NCI-H1930 (cell line): ENCODE data around the gene PSORS1C2.
"Not testable (repeated sequence)": the region's sequence is repeated elsewhere in the genome, so short reads cannot be mapped to it uniquely, and the experiment has no call there.

ENCODE experiments used
- DNase-seq, 2 experiments: peaks; one replicate each; lab custom pipeline; 2025; lab: John Stamatoyannopoulos, UW

The PSORS1C2 gene

DNA sequence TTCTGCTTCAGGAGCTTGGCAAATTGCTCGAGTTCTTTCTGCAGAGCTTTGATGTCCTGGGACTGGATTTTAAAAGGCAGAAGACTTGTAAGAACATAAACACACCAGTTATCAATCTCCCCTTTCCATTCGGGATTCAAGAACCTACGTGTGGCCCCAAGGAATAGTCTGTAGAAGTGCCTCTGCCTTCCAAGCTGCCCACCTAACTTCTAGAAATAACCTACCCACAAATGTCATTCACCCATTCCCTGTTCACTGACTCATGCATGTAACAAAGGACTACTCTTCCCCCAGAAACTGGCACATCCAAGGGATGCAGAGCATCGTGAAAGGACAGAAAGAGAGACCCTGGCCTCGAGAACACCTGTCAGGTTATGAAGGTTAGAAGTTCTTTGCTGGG lies 27.1 kb upstream of the PSORS1C2 start:
- DNase-seq, result no peak

GRCh38 chr6:31165064-31165832 lies 26.4 kb upstream of the PSORS1C2 start:
- not testable (repeated sequence) for DNase-seq

DNA sequence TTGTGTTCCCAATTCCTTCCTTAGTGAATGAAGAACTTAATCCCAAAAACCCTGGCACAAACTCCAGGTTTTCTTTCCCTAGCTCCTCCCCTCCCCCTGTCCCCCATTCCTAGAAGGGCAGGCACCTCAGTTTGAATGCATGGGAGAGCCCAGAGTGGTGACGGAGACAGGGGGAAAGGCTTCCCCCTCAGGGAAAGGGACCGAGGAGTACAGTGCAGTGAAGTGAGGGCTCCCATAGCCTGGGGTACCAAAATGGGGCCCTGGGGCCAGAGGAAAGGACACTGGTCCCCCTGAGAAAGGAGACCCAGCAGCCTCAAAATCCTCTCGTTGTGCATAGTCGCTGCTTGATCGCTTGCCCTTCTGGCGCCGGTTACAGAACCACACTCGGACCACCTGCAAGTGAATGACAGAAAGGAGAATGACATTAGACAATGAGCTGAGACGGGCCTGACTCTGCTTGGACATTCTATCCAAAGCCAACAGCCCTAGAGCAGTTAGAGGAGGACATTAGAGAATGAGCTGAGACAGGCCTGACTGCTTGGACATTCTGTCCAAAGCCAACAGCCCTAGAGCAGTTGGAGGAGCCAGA lies 25.7 kb upstream of the PSORS1C2 start:
- not testable (repeated sequence) for DNase-seq

DNA sequence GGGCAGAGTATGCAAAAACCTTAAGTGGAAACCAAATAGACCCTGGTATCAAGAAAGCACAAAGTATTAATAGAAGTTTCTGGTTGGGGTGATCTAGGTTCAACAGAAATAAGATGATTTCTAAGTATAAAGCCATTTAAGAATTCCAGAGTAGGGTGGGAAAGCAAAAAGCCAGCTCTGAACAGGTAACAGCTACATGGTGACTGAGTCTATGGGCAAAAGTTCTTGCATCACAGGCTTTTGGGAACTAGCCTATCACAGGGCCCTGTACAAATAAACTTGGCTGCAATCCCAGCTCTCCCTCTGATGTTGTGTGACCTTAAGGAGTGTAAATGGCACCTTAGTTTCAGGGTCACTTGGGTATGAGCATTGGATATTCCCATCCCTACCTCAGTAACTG lies 25.1 kb upstream of the PSORS1C2 start:
- DNase-seq, result no peak

GRCh38 chr6:31162463-31163165 lies 23.7 kb upstream of the PSORS1C2 start:
- DNase-seq, result no peak

- DNase-seq, result no peak
Observed at GRCh38 chr6:31161216-31162126, 22.6 kb upstream of the PSORS1C2 start.

DNA sequence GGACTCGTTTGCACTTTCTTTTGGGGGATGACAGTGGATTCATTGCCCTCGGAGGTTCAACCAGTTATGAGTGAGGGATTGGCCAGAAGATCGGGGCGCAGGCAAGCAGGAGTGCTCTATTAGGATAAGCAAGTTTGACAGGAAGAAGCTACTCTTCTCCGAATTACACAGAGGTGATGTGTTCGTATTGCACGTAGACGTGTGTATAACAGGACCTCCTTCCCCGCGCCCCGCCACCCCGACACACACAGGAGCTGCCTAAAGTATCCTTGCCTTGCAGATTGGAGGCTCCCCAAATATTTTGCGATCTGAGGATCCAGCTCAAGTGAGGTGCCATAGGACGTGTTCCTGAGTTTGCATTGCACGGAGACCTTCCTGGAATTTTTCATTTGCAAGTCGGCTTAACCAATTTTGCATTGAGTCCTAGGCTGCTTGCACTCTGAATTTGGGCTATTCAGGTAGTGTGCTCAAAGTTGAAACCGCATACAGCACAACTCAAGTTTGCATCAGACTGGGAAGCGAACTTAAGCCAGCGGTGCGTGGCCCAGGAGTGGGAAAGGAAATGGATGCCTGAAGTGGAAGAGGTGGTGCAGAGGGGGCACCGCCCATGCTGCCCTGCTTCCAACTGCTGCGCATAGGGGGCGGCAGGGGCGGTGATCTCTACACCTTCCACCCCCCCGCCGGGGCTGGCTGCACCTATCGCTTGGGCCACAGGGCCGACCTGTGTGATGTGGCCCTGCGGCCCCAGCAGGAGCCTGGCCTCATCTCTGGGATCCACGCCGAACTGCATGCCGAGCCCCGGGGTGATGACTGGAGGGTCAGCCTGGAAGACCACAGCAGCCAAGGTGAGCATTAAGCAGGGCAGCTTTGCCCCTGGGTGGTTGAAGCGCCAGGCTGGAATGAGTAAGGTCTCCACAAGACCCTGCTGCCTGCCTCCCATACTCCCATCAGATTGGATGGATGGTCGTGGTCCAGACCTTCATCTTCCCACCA lies 20.3 kb upstream of the PSORS1C2 start:
- DNase-seq, result no peak

DNA sequence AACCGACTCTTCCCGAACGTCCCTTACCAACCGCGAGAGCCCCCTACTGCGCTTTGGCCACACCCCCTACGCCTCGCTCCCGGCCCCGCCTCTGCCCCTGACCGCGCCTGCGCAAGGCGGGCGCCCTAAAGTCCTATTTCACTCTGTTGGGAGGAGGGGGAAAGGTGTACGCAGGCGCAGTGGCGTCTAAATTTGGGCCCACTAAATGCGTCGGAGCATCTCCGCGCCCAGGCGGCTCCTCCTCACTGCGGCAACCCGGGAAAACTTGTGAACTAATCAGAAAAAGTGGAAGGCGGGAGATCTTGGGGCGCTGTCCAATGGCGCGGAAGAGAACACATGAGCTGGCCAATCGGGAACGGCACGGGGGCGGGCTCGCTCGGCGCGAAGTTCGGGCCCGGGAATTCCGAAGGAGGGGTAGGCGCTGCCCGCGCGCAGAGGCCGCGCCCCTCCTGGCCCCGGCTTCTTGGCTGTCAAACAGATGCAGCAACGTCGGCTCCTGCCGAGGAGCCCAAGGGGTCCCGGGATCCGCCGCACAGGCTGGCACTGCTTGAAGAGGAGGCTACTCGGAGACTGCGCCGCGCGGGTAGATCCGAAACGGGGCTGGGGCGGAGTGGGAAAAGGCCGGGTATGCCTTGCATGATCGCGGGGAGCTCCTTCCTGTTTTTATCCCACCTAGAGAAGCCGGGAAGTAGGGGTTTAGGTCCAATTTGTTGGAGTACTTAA lies 19.4 kb upstream of the PSORS1C2 start, which contains the start of gene TCF19:
TCF19 (plus strand) TSS at position 450 of the 723 bp plus-strand sequence. CDS start 881 bp downstream, outside the sequence.
- peak; percentile 94 to 97 for DNase-seq

DNA sequence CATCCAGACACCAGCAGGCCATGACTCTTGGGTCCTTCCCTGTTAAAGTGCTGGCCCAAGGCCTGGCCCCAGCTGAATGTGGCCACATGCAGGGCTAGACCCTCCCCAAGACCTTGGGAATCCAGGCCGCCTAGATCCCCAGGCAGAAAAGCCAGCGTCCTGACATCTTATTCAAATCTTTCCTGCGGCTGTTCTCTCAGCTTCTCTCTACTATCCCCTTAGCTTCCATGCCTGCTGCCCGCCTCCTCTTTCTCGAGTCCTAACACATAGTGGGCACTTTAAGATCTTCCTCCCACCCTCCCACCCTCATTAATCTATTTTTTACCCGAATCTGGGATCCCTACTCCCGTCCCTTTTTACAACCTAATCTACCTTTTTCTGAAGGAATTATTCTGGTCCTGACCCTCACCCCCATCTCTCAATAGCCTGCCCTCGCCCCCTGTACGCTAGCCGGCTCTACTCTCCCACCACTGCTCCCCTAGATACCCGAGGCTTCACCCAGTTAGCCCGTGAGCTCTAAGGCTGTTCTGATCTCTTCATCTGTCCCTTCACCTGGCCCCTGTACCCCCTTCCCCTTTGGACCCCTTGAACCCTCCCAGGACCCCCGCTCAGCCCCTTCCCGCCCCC lies 18.8 kb upstream of the PSORS1C2 start, which contains the start of gene CCHCR1:
CCHCR1 (minus strand) TSS at position 290 of the 627 bp plus-strand sequence; CDS start at position 88, 202 bp downstream.
- DNase-seq, result no peak

DNA sequence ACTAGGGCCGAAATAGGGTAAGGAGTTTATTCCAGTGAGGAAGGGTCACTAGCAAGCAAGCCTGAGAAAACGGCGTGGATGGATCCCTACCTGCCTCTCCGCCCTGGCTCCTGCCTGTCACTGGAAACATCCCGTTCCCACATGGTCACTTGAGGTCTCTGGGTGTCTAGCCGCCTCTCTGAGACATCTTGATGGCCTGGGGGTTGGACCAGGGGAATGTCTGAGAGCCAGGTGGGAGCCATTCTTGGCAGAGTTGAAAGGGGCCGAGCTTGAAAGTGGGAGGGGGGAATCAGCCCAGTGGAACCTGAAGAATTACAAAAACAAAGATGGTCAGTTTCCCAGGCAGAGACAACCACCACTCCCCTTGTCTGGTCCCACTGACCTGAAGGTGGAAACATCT lies 17.8 kb upstream of the PSORS1C2 start:
- no peak for DNase-seq

- DNase-seq, result no peak
Observed at GRCh38 chr6:31154436-31154835, 15.6 kb upstream of the PSORS1C2 start.

- DNase-seq, result no peak
Observed at GRCh38 chr6:31152781-31153180, 13.9 kb upstream of the PSORS1C2 start.

- DNase-seq, result no peak
Observed at GRCh38 chr6:31149827-31150447, 11.1 kb upstream of the PSORS1C2 start.

- DNase-seq, result no peak
Observed at GRCh38 chr6:31145386-31145785, 6.5 kb upstream of the PSORS1C2 start.

DNA sequence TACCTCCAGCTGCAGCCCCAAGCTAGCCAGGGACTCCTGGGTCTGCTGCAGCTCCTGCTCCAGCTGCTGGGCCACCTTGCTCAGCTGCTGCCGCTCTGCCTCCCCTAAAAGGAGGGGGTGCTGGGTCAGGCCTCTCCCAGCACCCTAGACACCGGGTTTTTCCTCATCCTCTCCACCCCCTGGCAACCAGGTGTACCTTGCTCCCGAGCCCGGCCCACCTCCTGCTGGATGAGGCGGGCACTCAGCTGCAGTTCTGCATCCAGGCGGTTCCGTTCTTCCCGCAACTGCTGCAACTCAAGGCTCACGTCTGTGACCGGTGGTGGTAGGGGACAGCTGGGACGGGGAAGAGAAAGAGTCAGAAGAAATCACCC lies 6.1 kb upstream of the PSORS1C2 start:
- DNase-seq, result no peak

DNA sequence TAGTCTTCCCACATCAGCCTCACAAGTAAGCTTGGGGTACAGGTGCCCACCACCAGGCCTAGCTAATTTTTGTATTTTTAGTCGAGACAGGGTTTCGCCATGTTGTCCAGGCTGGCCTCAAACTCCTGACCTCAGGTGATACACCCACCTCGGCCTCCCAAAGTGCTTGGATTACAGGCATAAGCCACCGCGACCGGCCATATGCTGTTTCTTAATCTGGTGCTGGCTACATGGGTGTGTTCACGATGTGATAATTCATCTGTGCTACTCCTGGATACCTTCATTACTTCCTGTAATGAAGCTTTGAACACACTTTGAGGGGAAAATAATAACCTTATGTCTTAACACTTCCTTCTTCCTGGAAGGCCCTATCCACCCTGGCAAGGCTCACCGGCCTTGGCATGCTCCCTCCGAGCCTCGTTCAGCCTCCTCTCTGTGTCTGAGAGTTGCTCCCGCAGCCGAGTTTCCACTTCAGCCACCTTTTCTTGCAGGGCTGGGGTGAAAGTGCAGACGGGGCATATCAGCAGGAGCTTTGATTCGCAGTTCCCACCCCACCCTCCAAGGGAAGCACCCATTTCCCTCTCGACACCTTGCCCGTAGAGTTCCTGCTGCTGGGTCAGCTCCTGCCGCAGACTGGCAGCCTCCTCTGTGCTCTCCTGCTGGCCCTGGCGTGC lies 5.6 kb upstream of the PSORS1C2 start:
- no peak for DNase-seq

- no peak for DNase-seq
Observed at GRCh38 chr6:31143148-31143547, 4.3 kb upstream of the PSORS1C2 start.

DNA sequence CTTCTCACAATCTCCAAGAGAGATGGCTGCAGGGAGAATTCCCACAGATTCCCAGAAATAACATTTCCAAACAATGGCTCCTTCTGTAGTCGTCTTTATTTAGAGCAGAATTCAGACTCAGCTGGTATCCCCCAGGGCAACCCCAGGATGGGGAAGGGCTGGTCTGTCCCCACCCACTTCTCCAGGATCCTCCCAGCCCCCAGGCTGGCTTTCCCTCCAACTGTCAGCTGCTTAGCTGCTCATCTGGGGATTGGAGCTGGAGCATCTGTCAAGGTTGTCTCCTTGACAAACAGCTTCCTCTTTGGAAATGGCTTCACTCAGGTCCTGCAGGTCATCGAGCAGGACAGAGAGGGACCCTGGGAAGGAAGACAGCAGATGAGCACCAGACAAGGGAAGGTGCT lies 3.5 kb upstream of the PSORS1C2 start:
- DNase-seq, result no peak
